Measurements from ENCODE around the gene SUPT6H.

SUPT6H gene

GRCh38 chr17:28750178-28751047 lies 88.4 kb downstream of the SUPT6H start:
- DNase-seq (ENCODE audit: low read depth in 2 of 2) = peak; percentile 65 to 68

GRCh38 chr17:28751600-28752366 lies 89.8 kb downstream of the SUPT6H start:
- DNase-seq (ENCODE audit: low read depth in 2 of 2) = no peak

Measured in fibroblast of skin of left biceps (primary cell).